OCI-LY1 (cell line): ENCODE measurements around the gene ADSL.

Experiments used
- H2AFZ ChIP-seq: fragments of 200-600 bp; sonication (generic), shearing (Covaris generic); 2 replicates; pipeline ENCODE4 v1.6.0; 2014; ENCODE audit warnings: antibody characterized with exemption, mild to moderate bottlenecking, low read length
- H3F3A ChIP-seq: fragments of 200-600 bp; sonication (generic), shearing (Covaris generic); 2 replicates; pipeline ENCODE4 v1.6.0; 2014; ENCODE audit warnings: mild to moderate bottlenecking, antibody characterized with exemption, low read length, moderate library complexity; ENCODE audit not compliant: insufficient read depth
- H3K27ac ChIP-seq: fragments of 200-600 bp; sonication (generic); 2 replicates; pipeline ENCODE4 v1.5.1; 2014; ENCODE audit warnings: low read length, mixed run types, mild to moderate bottlenecking, low read depth; ENCODE audit not compliant: poor library complexity, severe bottlenecking
- H3K27me3 ChIP-seq: fragments of 200-600 bp; sonication (generic); 2 replicates; pipeline ENCODE4 v1.6.0; 2014; ENCODE audit warnings: antibody characterized with exemption, mild to moderate bottlenecking, low read length, moderate library complexity; ENCODE audit not compliant: insufficient read depth
- H3K36me3 ChIP-seq: fragments of 200-600 bp; sonication (generic); 2 replicates; pipeline ENCODE4 v1.6.1; 2014; ENCODE audit warnings: mild to moderate bottlenecking, antibody characterized with exemption, low read length, moderate library complexity, mixed read lengths; ENCODE audit not compliant: insufficient read depth
- H3K4me1 ChIP-seq: fragments of 200-600 bp; sonication (generic); 2 replicates; pipeline ENCODE4 v1.5.1; 2014; ENCODE audit warnings: mild to moderate bottlenecking, low read length, moderate library complexity; ENCODE audit not compliant: insufficient read depth, severe bottlenecking
- H3K4me2 ChIP-seq: fragments of 200-600 bp; sonication (generic), shearing (Covaris generic); 2 replicates; pipeline ENCODE4 v1.6.1; 2014; ENCODE audit warnings: low read length
- H3K4me3 ChIP-seq: fragments of 200-600 bp; sonication (generic); 2 replicates; pipeline ENCODE4 v1.5.1; 2014; ENCODE audit warnings: low read length, low read depth, mild to moderate bottlenecking, mixed read lengths; ENCODE audit not compliant: poor library complexity, severe bottlenecking
- H3K79me2 ChIP-seq: fragments of 200-600 bp; shearing (Covaris generic); 2 replicates; pipeline ENCODE4 v1.6.1; 2016; ENCODE audit warnings: mixed run types, low read length, mixed read lengths; ENCODE audit not compliant: insufficient read depth
- H3K9ac ChIP-seq: fragments of 200-600 bp; sonication (generic), shearing (Covaris generic); 2 replicates; pipeline ENCODE4 v1.6.1; 2014; ENCODE audit warnings: mild to moderate bottlenecking, low read length, mixed read lengths
- H3K9me2 ChIP-seq: fragments of 200-600 bp; sonication (generic), shearing (Covaris generic); 2 replicates; pipeline ENCODE4 v1.6.1; 2014; ENCODE audit warnings: low read depth, mild to moderate bottlenecking, low read length, mixed read lengths
- H3K9me3 ChIP-seq: fragments of 200-600 bp; shearing (Covaris generic); 2 replicates; pipeline ENCODE4 v1.6.1; 2014; ENCODE audit warnings: low read length, mixed read lengths
- H4K20me1 ChIP-seq: fragments of 200-600 bp; sonication (generic), shearing (Covaris generic); 2 replicates; pipeline ENCODE4 v1.6.0; 2016; ENCODE audit warnings: mild to moderate bottlenecking, low read length; ENCODE audit not compliant: insufficient read depth
- CTCF ChIP-seq: fragments of 200-600 bp; sonication (generic), shearing (Covaris generic); IDR thresholded peaks from 2 replicates; pipeline ENCODE4 v1.5.1; 2017; ENCODE audit warnings: mild to moderate bottlenecking, antibody characterized with exemption, low read length, moderate library complexity, mixed read lengths
- EZH2 ChIP-seq: fragments of 200-600 bp; sonication (generic), shearing (Covaris generic); IDR thresholded peaks from 2 replicates; pipeline ENCODE4 v1.8.0; 2017; ENCODE audit warnings: borderline replicate concordance, mixed run types, mild to moderate bottlenecking, antibody characterized with exemption, low read length, moderate library complexity, mixed read lengths

The ADSL gene

DNA sequence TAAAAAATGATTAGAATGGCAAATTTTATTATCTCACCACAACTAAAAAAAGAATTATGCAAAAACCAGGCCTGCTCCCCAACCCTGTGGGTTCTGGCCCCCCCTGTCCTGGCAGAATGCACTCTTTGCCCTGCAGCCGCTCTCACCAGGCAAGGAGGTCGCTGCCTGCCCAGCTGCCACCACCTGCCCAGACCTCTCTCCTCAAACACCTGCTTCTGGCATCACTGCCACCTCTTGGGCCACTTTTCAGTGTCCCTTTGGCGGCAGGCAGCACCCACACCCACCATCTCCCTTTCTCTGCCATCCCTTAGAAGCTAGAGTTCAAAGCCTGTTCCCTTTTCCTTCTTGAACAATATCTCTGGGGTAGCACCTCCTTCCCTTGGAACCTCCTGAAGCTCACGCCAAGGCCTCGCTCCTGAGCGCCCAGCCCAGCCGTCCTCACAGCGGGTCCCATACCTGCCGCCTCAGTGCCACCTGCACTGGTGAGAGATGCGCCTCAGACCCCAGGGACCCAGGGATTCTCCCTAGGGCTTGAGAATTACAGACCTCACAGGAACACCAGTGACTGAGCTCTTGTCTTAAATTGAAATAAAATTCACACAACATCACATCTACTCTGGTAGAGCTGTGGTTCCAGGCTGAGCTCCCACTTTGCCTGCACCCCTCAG is 68.7 kb downstream of the ADSL start:
- Histone ChIP-seq H3K4me3 (peak overlapping the region; percentile 45), H3K9me3 (no peaks in the 10 kb centered on the region), H3K36me3 (peaks cover 56% of the 10 kb centered on the region), H3K9me2 (no peaks in the 10 kb centered on the region), H3K4me1 (peaks cover 74% of the 10 kb centered on the region), H3K9ac (peak overlapping the region; percentile 76), H3K4me2 (peak overlapping the region; percentile 75), H3K79me2 (no peaks in the 10 kb centered on the region), H3K27me3 (no peaks in the 10 kb centered on the region), H3F3A (peaks cover 16% of the 10 kb centered on the region; the same call in 1 of the 2 replicates), H4K20me1 (no peaks in the 10 kb centered on the region), H3K27ac (peak overlapping the region; percentile 100), H2AFZ (no peak overlapping the region)
- TF ChIP-seq CTCF = peak; percentile 9; the same call in 1 of the 2 replicates
- no peak for TF ChIP-seq EZH2

GRCh38 chr22:40415531-40416266 is 69.4 kb downstream of the ADSL start:
- Histone ChIP-seq H3F3A (peaks cover 16% of the 10 kb centered on the region; the same call in 1 of the 2 replicates), H3K4me1 (peaks cover 74% of the 10 kb centered on the region), H4K20me1 (no peaks in the 10 kb centered on the region), H3K27me3 (no peaks in the 10 kb centered on the region), H2AFZ (no peak overlapping the region), H3K79me2 (no peaks in the 10 kb centered on the region), H3K27ac (peak overlapping the region; percentile 100), H3K36me3 (peaks cover 56% of the 10 kb centered on the region), H3K4me3 (peak overlapping the region; percentile 39), H3K9ac (peak overlapping the region; percentile 75), H3K4me2 (peak overlapping the region; percentile 75), H3K9me2 (no peaks in the 10 kb centered on the region), H3K9me3 (no peaks in the 10 kb centered on the region)
- TF ChIP-seq CTCF (no peak), EZH2 (no peak)

- Histone ChIP-seq H3K79me2 (no peaks in the 10 kb centered on the region), H3K9me3 (no peaks in the 10 kb centered on the region), H2AFZ (no peak overlapping the region), H4K20me1 (no peaks in the 10 kb centered on the region), H3K9me2 (no peaks in the 10 kb centered on the region), H3K9ac (peak overlapping the region; percentile 75; the same call in 1 of the 2 replicates), H3F3A (peaks cover 16% of the 10 kb centered on the region; the same call in 1 of the 2 replicates), H3K4me1 (peaks cover 74% of the 10 kb centered on the region), H3K4me2 (peak overlapping the region; percentile 75; the same call in 1 of the 2 replicates), H3K36me3 (peaks cover 56% of the 10 kb centered on the region), H3K27ac (peak overlapping the region; percentile 100), H3K27me3 (no peaks in the 10 kb centered on the region), H3K4me3 (no peak overlapping the region)
- no peak for TF ChIP-seq EZH2
- no peak for TF ChIP-seq CTCF
Measured at GRCh38 chr22:40416267-40416570, 69.9 kb downstream of the ADSL start.
